Brain microvascular endothelial cell (primary cell): Measurements from ENCODE around the gene KISS1R.

Experiments used
- DNase-seq: peaks from one replicate; pipeline ENCODE4 v3.0.0-alpha.2; 2020
- H3K27ac ChIP-seq: fragments of 250-450 bp; sonication (Bioruptor Pico); 2 replicates; pipeline ENCODE4 v1.5.1; 2020; ENCODE audit warnings: mild to moderate bottlenecking, moderate library complexity
- H3K27me3 ChIP-seq: fragments of 250-450 bp; sonication (Bioruptor Pico); replicated peaks from 2 replicates; pipeline ENCODE4 v1.5.1; 2020; ENCODE audit warnings: mild to moderate bottlenecking
- H3K36me3 ChIP-seq: fragments of 250-450 bp; sonication (Bioruptor Pico); replicated peaks from 2 replicates; pipeline ENCODE4 v1.5.1; 2020; ENCODE audit warnings: mild to moderate bottlenecking
- H3K4me3 ChIP-seq: 2 replicates; pipeline ENCODE4 v1.5.1; 2011; ENCODE audit warnings: low read depth, mild to moderate bottlenecking, control low read depth, low read length, moderate library complexity
- CTCF ChIP-seq: IDR thresholded peaks from 2 replicates; pipeline ENCODE4 v1.5.1; 2011; ENCODE audit warnings: low read depth, mild to moderate bottlenecking, moderate library complexity, low read length, control low read depth, inconsistent platforms; ENCODE audit errors: missing control alignments
- in situ Hi-C: cut with HindIII; loops from 2 replicates; pipeline ENCODE4 v1.10.0; 2017; ENCODE audit warnings: low sequenced_read_pairs, low pct_ligation_motif_present

Gene KISS1R

GRCh38 chr19:898663-899062 lies 18.5 kb upstream of the KISS1R start:
- DNase-seq, result no peak
- Histone ChIP-seq H3K36me3 (peaks cover 27% of the 10 kb centered on the region), H3K27ac (no peak overlapping the region), H3K27me3 (no peaks in the 10 kb centered on the region), H3K4me3 (no peak overlapping the region)
- in situ Hi-C loops, result no loop called here
- TF ChIP-seq CTCF, result no peak

GRCh38 chr19:899336-900042 lies 17.6 kb upstream of the KISS1R start:
- DNase-seq, result no peak
- Histone ChIP-seq H3K27me3 (no peaks in the 10 kb centered on the region), H3K36me3 (peaks cover 27% of the 10 kb centered on the region), H3K27ac (no peak overlapping the region), H3K4me3 (no peak overlapping the region)
- no peak for TF ChIP-seq CTCF
- in situ Hi-C loops, result no loop called here

GRCh38 chr19:900043-900301 lies 17.2 kb upstream of the KISS1R start:
- Histone ChIP-seq H3K27ac (no peak overlapping the region), H3K4me3 (no peak overlapping the region), H3K27me3 (no peaks in the 10 kb centered on the region), H3K36me3 (peaks cover 27% of the 10 kb centered on the region)
- no peak for DNase-seq
- TF ChIP-seq CTCF, result no peak
- in situ Hi-C loops, result no loop called here

- Histone ChIP-seq H3K27ac (no peak overlapping the region), H3K27me3 (no peaks in the 10 kb centered on the region), H3K36me3 (peaks cover 27% of the 10 kb centered on the region), H3K4me3 (no peak overlapping the region)
- TF ChIP-seq CTCF, result no peak
- in situ Hi-C loops, result no loop called here
- no peak for DNase-seq
These were observed 16.6 kb upstream of the KISS1R start for GRCh38 chr19:900302-901111.

GRCh38 chr19:901216-902092 lies 15.7 kb upstream of the KISS1R start:
- H3K36me3 ChIP-seq, result peaks cover 25% of the 10 kb centered on the region
- no peak for TF ChIP-seq CTCF
- DNase-seq, result no peak
- no peaks in the 10 kb centered on the region for H3K27me3 ChIP-seq
- no peak overlapping the region for H3K27ac ChIP-seq
- H3K4me3 ChIP-seq, result no peak overlapping the region
- in situ Hi-C loops, result no loop called here
